SK-N-DZ (cell line): Measurements from ENCODE around the gene USP35.
"Not testable (repeated sequence)": the region's sequence is repeated elsewhere in the genome, so short reads cannot be mapped to it uniquely, and the experiment has no call there.

Experiments used
- DNase-seq: peaks from one replicate; pipeline ENCODE4 v3.0.0-alpha.2; 2015; ENCODE audit warnings: low spot score

USP35 gene

GRCh38 chr11:78216571-78217287 lies 28.0 kb downstream of the USP35 start:
- DNase-seq = no peak

GRCh38 chr11:78217650-78218541 lies 29.2 kb downstream of the USP35 start:
- DNase-seq = no peak

- DNase-seq = no peak
Measured at GRCh38 chr11:78218707-78219492, 30.2 kb downstream of the USP35 start.

- no peak for DNase-seq
Measured at GRCh38 chr11:78219493-78220217, 30.9 kb downstream of the USP35 start.

GRCh38 chr11:78220218-78221157 lies 31.8 kb downstream of the USP35 start:
- DNase-seq = no peak

- DNase-seq = no peak
Measured at GRCh38 chr11:78221396-78222315, 32.9 kb downstream of the USP35 start.

GRCh38 chr11:78222726-78223125 lies 34.0 kb downstream of the USP35 start:
- DNase-seq = not testable (repeated sequence)

- DNase-seq = no peak
Measured at GRCh38 chr11:78223320-78223954, 34.7 kb downstream of the USP35 start.

- no peak for DNase-seq
Measured at GRCh38 chr11:78224506-78224905, 35.8 kb downstream of the USP35 start.

GRCh38 chr11:78224906-78225420 lies 36.2 kb downstream of the USP35 start:
- DNase-seq = no peak

GRCh38 chr11:78226684-78227680 lies 38.3 kb downstream of the USP35 start:
- DNase-seq = no peak

GRCh38 chr11:78227921-78228320 lies 39.2 kb downstream of the USP35 start:
- no peak for DNase-seq

GRCh38 chr11:78228467-78228866 lies 39.7 kb downstream of the USP35 start:
- peak; percentile 68 for DNase-seq

- no peak for DNase-seq
Measured at GRCh38 chr11:78229106-78229505, 40.4 kb downstream of the USP35 start.

GRCh38 chr11:78230161-78230877 lies 41.6 kb downstream of the USP35 start:
- no peak for DNase-seq

GRCh38 chr11:78231962-78232501 lies 43.3 kb downstream of the USP35 start:
- no peak for DNase-seq
